HFFc6 (cell line): ENCODE results near the gene SCN7A. TPM values are rescaled to one million over a fixed set of nuclear protein-coding genes. Genes with fewer than 3 reads are reported as not detected.

Experiments
- DNase-seq: peaks from one replicate; pipeline ENCODE4 v3.0.0-alpha.2; 2018
- H3K27ac Mint-ChIP-seq: 2 replicates; pipeline ENCODE4 v1.8.0; 2020; ENCODE audit warnings: mild to moderate bottlenecking, mixed read lengths
- H3K27me3 Mint-ChIP-seq: 2 replicates; pipeline ENCODE4 v1.8.0; 2021; ENCODE audit warnings: mild to moderate bottlenecking, moderate library complexity, mixed read lengths; ENCODE audit not compliant: insufficient read depth
- H3K36me3 Mint-ChIP-seq: 2 replicates; pipeline ENCODE4 v1.8.0; 2021; ENCODE audit warnings: low read depth, mixed read lengths
- H3K4me1 Mint-ChIP-seq: 2 replicates; pipeline ENCODE4 v1.8.0; 2020; ENCODE audit warnings: low read depth, mixed read lengths
- H3K4me3 Mint-ChIP-seq: 2 replicates; pipeline ENCODE4 v1.8.0; 2020; ENCODE audit warnings: mild to moderate bottlenecking, moderate library complexity, mixed read lengths
- H3K9me3 Mint-ChIP-seq: 2 replicates; pipeline ENCODE4 v1.8.0; 2020; ENCODE audit warnings: mild to moderate bottlenecking, mixed read lengths
- CTCF ChIP-seq: fragments of 200-600 bp; sonication (generic); IDR thresholded peaks from 2 replicates; pipeline ENCODE4 v1.5.0; 2021; ENCODE audit warnings: antibody characterized with exemption, mild to moderate bottlenecking
- total RNA-seq, 6 experiments: library from RNA; stranded (reverse); fragmentation: NEBNext Ultra II Directional; extraction: Animal tissue kit (Norgen Biotek cat#: 25700); gene quantifications; 2 replicates in 1 of 6; 3 replicates in 5 of 6; pipeline ENCODE4 v1.2.3, GENCODE V29; 2021

The SCN7A gene
- total RNA-seq, 6 experiments from 2014 or later: 0.02 to 0.05 TPM; not detected in 4

GRCh38 chr2:166373951-166374350 lies 120.1 kb downstream of the SCN7A start:
- no peak for TF ChIP-seq CTCF
- H3K4me1 Mint-ChIP-seq: peaks cover 52% of the 10 kb centered on the region
- H3K4me3 Mint-ChIP-seq: peak overlapping the region; percentile 93
- peak overlapping the region; percentile 52; the same call in 1 of the 2 replicates for H3K27ac Mint-ChIP-seq
- peak; percentile 80 for DNase-seq
- H3K36me3 Mint-ChIP-seq: peaks cover 8% of the 10 kb centered on the region
- H3K9me3 Mint-ChIP-seq: no peaks in the 10 kb centered on the region
- no peaks in the 10 kb centered on the region; the same call in 1 of the 2 replicates for H3K27me3 Mint-ChIP-seq

- Mint-ChIP-seq H3K27ac (peak overlapping the region; percentile 58), H3K9me3 (no peaks in the 10 kb centered on the region), H3K36me3 (peaks cover 8% of the 10 kb centered on the region), H3K27me3 (no peaks in the 10 kb centered on the region; the same call in 1 of the 2 replicates), H3K4me1 (peaks cover 52% of the 10 kb centered on the region), H3K4me3 (peak overlapping the region; percentile 93)
- DNase-seq: no peak
- no peak for TF ChIP-seq CTCF
Observed at GRCh38 chr2:166373539-166373938, 120.5 kb downstream of the SCN7A start.

- Mint-ChIP-seq H3K27ac (peak overlapping the region; percentile 58), H3K4me1 (peaks cover 52% of the 10 kb centered on the region), H3K9me3 (no peaks in the 10 kb centered on the region), H3K36me3 (peaks cover 8% of the 10 kb centered on the region), H3K27me3 (no peaks in the 10 kb centered on the region; the same call in 1 of the 2 replicates), H3K4me3 (peak overlapping the region; percentile 93)
- DNase-seq: no peak
- TF ChIP-seq CTCF: no peak
Observed at GRCh38 chr2:166373105-166373504, 120.9 kb downstream of the SCN7A start.

GRCh38 chr2:166372046-166372445 lies 122.0 kb downstream of the SCN7A start:
- H3K27ac Mint-ChIP-seq: peak overlapping the region; percentile 80
- peaks cover 52% of the 10 kb centered on the region for H3K4me1 Mint-ChIP-seq
- peak; percentile 33 for DNase-seq
- no peaks in the 10 kb centered on the region for H3K9me3 Mint-ChIP-seq
- no peak for TF ChIP-seq CTCF
- no peaks in the 10 kb centered on the region; the same call in none of the 2 replicates for H3K27me3 Mint-ChIP-seq
- peaks cover 17% of the 10 kb centered on the region for H3K36me3 Mint-ChIP-seq
- peak overlapping the region; percentile 93 for H3K4me3 Mint-ChIP-seq

- peaks cover 16% of the 10 kb centered on the region; the same call in 1 of the 2 replicates for H3K36me3 Mint-ChIP-seq
- H3K27me3 Mint-ChIP-seq: no peaks in the 10 kb centered on the region; the same call in 1 of the 2 replicates
- DNase-seq: no peak
- H3K4me3 Mint-ChIP-seq: peak overlapping the region; percentile 17; the same call in 1 of the 2 replicates
- H3K27ac Mint-ChIP-seq: peak overlapping the region; percentile 33; the same call in 1 of the 2 replicates
- peaks cover 69% of the 10 kb centered on the region for H3K4me1 Mint-ChIP-seq
- no peak for TF ChIP-seq CTCF
- no peaks in the 10 kb centered on the region for H3K9me3 Mint-ChIP-seq
Observed at GRCh38 chr2:166365803-166366420, 128.1 kb downstream of the SCN7A start.
